Measurements from ENCODE around the gene SLC25A13.
"Not testable (repeated sequence)": the region's sequence is repeated elsewhere in the genome, so short reads cannot be mapped to it uniquely, and the experiment has no call there.

SLC25A13 gene

GRCh38 chr7:96321658-96322372, at the start of gene SLC25A13:
Gene SLC25A13, minus strand, starts transcription at chr7:96322098. Its CDS starts 142 bp downstream, at chr7:96321956.
- in situ Hi-C loops (cut with MboI; ENCODE audit: low sequenced_read_pairs), result no loop called here

- in situ Hi-C loops (cut with MboI; ENCODE audit: low sequenced_read_pairs), result not testable (repeated sequence)
Observed at GRCh38 chr7:96365916-96366315, 44.0 kb upstream of the SLC25A13 start.

GRCh38 chr7:96361116-96361857, 39.4 kb upstream of the SLC25A13 start:
- in situ Hi-C loops (cut with MboI; ENCODE audit: low sequenced_read_pairs), result no loop called here

- in situ Hi-C loops (cut with MboI; ENCODE audit: low sequenced_read_pairs), result no loop called here
Observed at GRCh38 chr7:96359876-96360275, 38.0 kb upstream of the SLC25A13 start.

GRCh38 chr7:96358236-96358971, 36.5 kb upstream of the SLC25A13 start:
- in situ Hi-C loops (cut with MboI; ENCODE audit: low sequenced_read_pairs), result not testable (repeated sequence)

GRCh38 chr7:96355990-96356506, 34.1 kb upstream of the SLC25A13 start:
- in situ Hi-C loops (cut with MboI; ENCODE audit: low sequenced_read_pairs), result no loop called here

GRCh38 chr7:96354881-96355280, 33.0 kb upstream of the SLC25A13 start:
- in situ Hi-C loops (cut with MboI; ENCODE audit: low sequenced_read_pairs), result no loop called here

- in situ Hi-C loops (cut with MboI; ENCODE audit: low sequenced_read_pairs), result no loop called here
Observed at GRCh38 chr7:96349572-96349971, 27.7 kb upstream of the SLC25A13 start.

GRCh38 chr7:96347471-96347870, 25.6 kb upstream of the SLC25A13 start:
- in situ Hi-C loops (cut with MboI; ENCODE audit: low sequenced_read_pairs), result no loop called here

GRCh38 chr7:96346293-96346953, 24.5 kb upstream of the SLC25A13 start:
- in situ Hi-C loops (cut with MboI; ENCODE audit: low sequenced_read_pairs), result no loop called here

- in situ Hi-C loops (cut with MboI; ENCODE audit: low sequenced_read_pairs), result no loop called here
Observed at GRCh38 chr7:96344236-96344635, 22.3 kb upstream of the SLC25A13 start.

- in situ Hi-C loops (cut with MboI; ENCODE audit: low sequenced_read_pairs), result no loop called here
Observed at GRCh38 chr7:96342049-96342448, 20.2 kb upstream of the SLC25A13 start.

GRCh38 chr7:96337519-96337918, 15.6 kb upstream of the SLC25A13 start:
- in situ Hi-C loops (cut with MboI; ENCODE audit: low sequenced_read_pairs), result no loop called here

GRCh38 chr7:96332325-96332724, 10.4 kb upstream of the SLC25A13 start:
- in situ Hi-C loops (cut with MboI; ENCODE audit: low sequenced_read_pairs), result no loop called here

GRCh38 chr7:96331775-96332174, 9.9 kb upstream of the SLC25A13 start:
- in situ Hi-C loops (cut with MboI; ENCODE audit: low sequenced_read_pairs), result no loop called here

GRCh38 chr7:96331233-96331632, 9.3 kb upstream of the SLC25A13 start:
- in situ Hi-C loops (cut with MboI; ENCODE audit: low sequenced_read_pairs), result no loop called here

- in situ Hi-C loops (cut with MboI; ENCODE audit: low sequenced_read_pairs), result no loop called here
Observed at GRCh38 chr7:96330193-96330592, 8.3 kb upstream of the SLC25A13 start.

- in situ Hi-C loops (cut with MboI; ENCODE audit: low sequenced_read_pairs), result no loop called here
Observed at GRCh38 chr7:96329241-96329640, 7.3 kb upstream of the SLC25A13 start.

- in situ Hi-C loops (cut with MboI; ENCODE audit: low sequenced_read_pairs), result no loop called here
Observed at GRCh38 chr7:96328016-96328415, 6.1 kb upstream of the SLC25A13 start.

- in situ Hi-C loops (cut with MboI; ENCODE audit: low sequenced_read_pairs), result no loop called here
Observed at GRCh38 chr7:96327429-96327828, 5.5 kb upstream of the SLC25A13 start.

GRCh38 chr7:96326752-96327151, 4.9 kb upstream of the SLC25A13 start:
- in situ Hi-C loops (cut with MboI; ENCODE audit: low sequenced_read_pairs), result not testable (repeated sequence)

Data from HL-60/S4 (cell line).